ENCODE data around the gene RFTN1.
A peak's percentile ranks its signal among the peaks of the same experiment; 100 is the strongest.

Gene RFTN1

GRCh38 chr3:16300307-16300706, 213.2 kb downstream of the RFTN1 start:
- TF ChIP-seq CTCF (conservative IDR thresholded peaks at IDR 0.05; ENCODE audit: low read length) = no peak
- no peak for DNase-seq (ENCODE audit: low read depth)
- no peak overlapping the region for H3K4me3 ChIP-seq (ENCODE audit: low read length)

GRCh38 chr3:16299746-16300145, 213.8 kb downstream of the RFTN1 start:
- TF ChIP-seq CTCF (conservative IDR thresholded peaks at IDR 0.05; ENCODE audit: low read length) = no peak
- no peak overlapping the region for H3K4me3 ChIP-seq (ENCODE audit: low read length)
- DNase-seq (ENCODE audit: low read depth) = no peak

- DNase-seq (ENCODE audit: low read depth) = no peak
- no peak for TF ChIP-seq CTCF (conservative IDR thresholded peaks at IDR 0.05; ENCODE audit: low read length)
- no peak overlapping the region for H3K4me3 ChIP-seq (ENCODE audit: low read length)
Measured at GRCh38 chr3:16298891-16299290, 214.6 kb downstream of the RFTN1 start.

- no peak for TF ChIP-seq CTCF (conservative IDR thresholded peaks at IDR 0.05; ENCODE audit: low read length)
- no peak overlapping the region for H3K4me3 ChIP-seq (ENCODE audit: low read length)
- no peak for DNase-seq (ENCODE audit: low read depth)
Measured at GRCh38 chr3:16297997-16298885, 215.3 kb downstream of the RFTN1 start.

- no peak for DNase-seq (ENCODE audit: low read depth)
- no peak for TF ChIP-seq CTCF (conservative IDR thresholded peaks at IDR 0.05; ENCODE audit: low read length)
Measured at GRCh38 chr3:16295298-16295890, 218.1 kb downstream of the RFTN1 start.

GRCh38 chr3:16294844-16295243, 218.7 kb downstream of the RFTN1 start:
- H3K4me3 ChIP-seq (ENCODE audit: low read length) = no peak overlapping the region
- DNase-seq (ENCODE audit: low read depth) = no peak
- no peak for TF ChIP-seq CTCF (conservative IDR thresholded peaks at IDR 0.05; ENCODE audit: low read length)

More at GRCh38 chr3:16295298-16295890, 218.1 kb downstream of the RFTN1 start:
- no peak overlapping the region for H3K4me3 ChIP-seq (ENCODE audit: low read length)

GRCh38 chr3:16290827-16291196, 222.7 kb downstream of the RFTN1 start:
- H3K4me3 ChIP-seq (ENCODE audit: low read length) = no peak overlapping the region
- peak; percentile 72 for DNase-seq (ENCODE audit: low read depth)
- TF ChIP-seq CTCF (conservative IDR thresholded peaks at IDR 0.05; ENCODE audit: low read length) = no peak

Data from AG10803 (cell line).